GM12878 (cell line): ENCODE measurements around the gene SSC4D. TPM values are rescaled to one million over a fixed set of nuclear protein-coding genes. Genes with fewer than 3 reads are reported as not detected.
A peak's percentile ranks its signal among the peaks of the same experiment; 100 is the strongest.

Experiments
- ATAC-seq: fragments of 200-7000 bp; cut with Tn5 transposase; 3 replicates; pipeline ENCODE4 v1.9.1; 2020; ENCODE audit warnings: mild to moderate bottlenecking, moderate library complexity
- BruUV-seq: library from RNA; stranded (reverse); fragments of 400-500 nt; replicated peaks from 2 replicates; lab custom pipeline; 2021; lab: Mats Ljungman, UMichigan
- CTCF ChIA-PET: fragments of 300-600 bp; sonication (Branson Sonifier 250); formaldehyde crosslinking; extraction: SDS; loops from one replicate; lab custom pipeline; 2021; ENCODE audit warnings: inconsistent platforms; lab: Yijun Ruan, JAX
- POLR2A ChIA-PET: fragments of 350-600 bp; formaldehyde crosslinking; extraction: SDS; loops from one replicate; lab custom pipeline; 2021; ENCODE audit warnings: inconsistent platforms; lab: Charles Lee
- RAD21 ChIA-PET: fragments of 300-600 bp; sonication (Branson Sonifier 250); formaldehyde crosslinking; loops from one replicate; lab custom pipeline; 2023; ENCODE audit warnings: antibody characterized with exemption; ENCODE audit not compliant: unreplicated experiment; lab: Charles Lee
- SMC1A ChIA-PET: fragments of 300-600 bp; sonication (Branson Sonifier 250); formaldehyde crosslinking; loops from one replicate; lab custom pipeline; 2023; ENCODE audit not compliant: unreplicated experiment, uncharacterized antibody; lab: Charles Lee
- DNase-seq: peaks from one replicate; pipeline ENCODE4 v3.0.0-alpha.2; 2011; ENCODE audit warnings: low read depth, low spot score
- FAIRE-seq: peaks from 3 replicates; lab custom pipeline; 2011; peaks lifted over from hg19 to GRCh38; lab: Jason Lieb, UNC
- H2AFZ ChIP-seq: 2 replicates; pipeline ENCODE4 v1.6.0; 2011; ENCODE audit warnings: low read depth, low read length, control low read depth; ENCODE audit not compliant: control insufficient read depth
- H3K27ac ChIP-seq: 2 replicates; pipeline ENCODE4 v1.5.1; 2011; ENCODE audit warnings: control low read depth; ENCODE audit not compliant: control insufficient read depth, insufficient read depth
- H3K27me3 ChIP-seq, 2 experiments: replicated peaks in 1 of 2; 2 replicates each; pipeline versions ENCODE4 v1.6.0 to v1.6.1; 2011; ENCODE audit warnings: low read length in 1 of 2; ENCODE audit not compliant: control insufficient read depth in 2 of 2, insufficient read depth in 2 of 2
- H3K36me3 ChIP-seq, 2 experiments: 2 replicates each; pipeline ENCODE4 v1.5.1; 2011; ENCODE audit warnings: low read length in 1 of 2; ENCODE audit not compliant: control insufficient read depth in 2 of 2, insufficient read depth in 2 of 2
- H3K4me1 ChIP-seq: 2 replicates; pipeline ENCODE4 v1.6.1; 2011; ENCODE audit warnings: mild to moderate bottlenecking, low read length, moderate library complexity, mixed read lengths; ENCODE audit not compliant: control insufficient read depth, insufficient read depth
- H3K4me2 ChIP-seq: 2 replicates; pipeline ENCODE4 v1.6.0; 2011; ENCODE audit warnings: control low read depth; ENCODE audit not compliant: control insufficient read depth, insufficient read depth
- H3K4me3 ChIP-seq: fragments of 200-600 bp; sonication (generic); 2 replicates; pipeline ENCODE4 v1.5.1; 2016
- H3K79me2 ChIP-seq: 2 replicates; pipeline ENCODE4 v1.6.0; 2011; ENCODE audit warnings: low read length; ENCODE audit not compliant: control insufficient read depth, insufficient read depth
- H3K9ac ChIP-seq: 2 replicates; pipeline ENCODE4 v1.8.0; 2011; ENCODE audit warnings: low read length, control low read depth, mixed read lengths; ENCODE audit not compliant: control insufficient read depth, insufficient read depth
- H3K9me3 ChIP-seq: replicated peaks from 3 replicates; pipeline ENCODE4 v1.5.1; 2011; ENCODE audit warnings: mild to moderate bottlenecking, low read length; ENCODE audit not compliant: control insufficient read depth, insufficient read depth
- H4K20me1 ChIP-seq: 2 replicates; pipeline ENCODE4 v1.6.0; 2011; ENCODE audit not compliant: control insufficient read depth, insufficient read depth
- BACH1 ChIP-seq: fragments of 450-650 bp; IDR thresholded peaks from 2 replicates; pipeline ENCODE4 v1.6.1; 2017; ENCODE audit warnings: mild to moderate bottlenecking, borderline replicate concordance
- POLR2AphosphoS5 ChIP-seq: IDR thresholded peaks from 2 replicates; pipeline ENCODE4 v1.6.1; 2011; ENCODE audit warnings: mild to moderate bottlenecking, low read length, inconsistent platforms
- RBBP5 ChIP-seq: fragments of 200-600 bp; sonication (generic); conservative IDR thresholded peaks from 2 replicates; pipeline ENCODE4 v1.6.1; 2016
- SMC3 ChIP-seq: IDR thresholded peaks from 2 replicates; pipeline ENCODE4 v1.6.1; 2011; ENCODE audit warnings: low read length, improper control_type of control experiment, borderline replicate concordance
- SP1 ChIP-seq: IDR thresholded peaks from one replicate; pipeline ENCODE4 v1.6.1; 2011; ENCODE audit warnings: low read depth, low read length
- WGBS: methylation state at CpG from one replicate; pipeline ENCODE4 v1.1.6; 2016; ENCODE audit warnings: low lambda C conversion rate; ENCODE audit not compliant: insufficient replicate concordance, insufficient coverage; ENCODE audit errors: missing lambda C conversion rate; 5-methylcytosine and 5-hydroxymethylcytosine counted together
- in situ Hi-C: fragments of 300-500 bp; cut with MboI; formaldehyde crosslinking; loops from 9 replicates; pipeline ENCODE4 v1.14.3; 2018; ENCODE audit warnings: mixed read lengths
- intact Hi-C: fragments of 100-400 bp; cut with micrococcal nuclease; formaldehyde crosslinking; loops from one replicate; pipeline ENCODE4 v1.14.2; 2022; ENCODE audit not compliant: unreplicated experiment
- polyA plus RNA-seq, 11 experiments: library from polyadenylated mRNA; depleted of rRNA in 4 of 11; unstranded in 6 of 11; stranded (reverse) in 5 of 11; fragments of >200 nt; fragmentation: Nextera tagmentation in 4 of 11; fragmentation: Illumina TruSeq in 1 of 11; extraction: Ambion mirVana in 4 of 11; extraction: Trizol in 1 of 11; gene quantifications; 1 replicate in 1 of 11; 2 replicates in 10 of 11; pipeline versions ENCODE4 v1.2.1 to v1.2.3, GENCODE V29; 2011 to 2016; ENCODE audit warnings: inconsistent platforms in 2 of 11, missing spikeins in 2 of 11, low read depth in 1 of 11
- total RNA-seq, 4 experiments: library from RNA; depleted of rRNA in 3 of 4; stranded (reverse); fragments of >200 nt in 3 of 4; fragmentation: Illumina TruSeq in 1 of 4; extraction: Trizol in 1 of 4; gene quantifications; 2 replicates each; pipeline versions ENCODE4 v1.2.1 to v1.2.3, GENCODE V29; 2013 to 2021

SSC4D gene
- total and polyA plus RNA-seq, 10 of the 15 experiments (the other 5 are each of a cell fraction or from before 2014, with no cell fraction given), result 0.08 to 0.79 (median 0.25) TPM; not detected in 1

DNA sequence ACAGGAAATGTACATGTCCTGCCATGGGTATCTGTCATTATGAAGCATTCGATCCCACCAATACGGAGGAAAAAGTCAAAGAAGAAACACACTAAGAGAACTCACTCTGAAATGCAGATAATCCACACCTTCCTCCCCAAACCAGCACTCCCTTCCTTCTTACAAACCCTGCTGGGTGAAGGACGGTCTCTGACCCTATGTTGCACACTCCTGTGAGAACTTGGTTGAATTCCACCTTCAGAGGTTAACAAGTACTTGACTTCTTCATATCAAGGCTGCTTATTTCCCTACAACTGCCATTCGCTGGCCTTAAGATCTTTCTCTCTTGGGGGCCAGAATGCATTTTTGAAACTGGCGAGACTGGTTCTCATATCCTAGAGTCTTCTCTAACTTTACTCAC lies 67.3 kb downstream of the SSC4D start:
- DNase-seq, result no peak
- no peak overlapping the region for H3K4me2 ChIP-seq
- H3K9me3 ChIP-seq, result no peaks in the 10 kb centered on the region
- ChIA-PET POLR2A (interaction anchor here (1.0 kb wide), 1 partner anchor 16 kb away, joined by 5 read pairs; no protein-coding TSS in a partner anchor), CTCF (interaction anchor here (1.5 kb wide), 1 partner anchor 9 kb away, joined by 4 read pairs; no protein-coding TSS in a partner anchor), SMC1A (interaction anchor here (0.7 kb wide), 1 partner anchor 10 kb away, joined by 3 read pairs; no protein-coding TSS in a partner anchor), RAD21 (no interaction called here)
- no peak overlapping the region for H3K9ac ChIP-seq
- H2AFZ ChIP-seq, result no peak overlapping the region
- no peak for TF ChIP-seq RBBP5
- no peak for TF ChIP-seq SP1
- TF ChIP-seq POLR2AphosphoS5, result peak; percentile 47; the same call in 1 of the 2 replicates
- no peak for TF ChIP-seq BACH1
- BruUV-seq, result no TSS peak
- WGBS, result 95% methylated on average over 5 of the region's 5 CpGs
- H3K79me2 ChIP-seq, result peaks cover 67% of the 10 kb centered on the region
- peaks cover 16% of the 10 kb centered on the region for H4K20me1 ChIP-seq
- H3K36me3 ChIP-seq, result peaks cover 25 to 44% of the 10 kb centered on the region in 2 experiments
- no peak overlapping the region for H3K4me3 ChIP-seq
- H3K4me1 ChIP-seq, result no peaks in the 10 kb centered on the region; the same call in 1 of the 2 replicates
- FAIRE-seq, result peak; percentile 7
- intact Hi-C loops, result no loop called here
- ATAC-seq, result no peak
- in situ Hi-C loops, result no loop called here
- H3K27me3 ChIP-seq, result no peaks in the 10 kb centered on the region
- no peak overlapping the region for H3K27ac ChIP-seq

DNA sequence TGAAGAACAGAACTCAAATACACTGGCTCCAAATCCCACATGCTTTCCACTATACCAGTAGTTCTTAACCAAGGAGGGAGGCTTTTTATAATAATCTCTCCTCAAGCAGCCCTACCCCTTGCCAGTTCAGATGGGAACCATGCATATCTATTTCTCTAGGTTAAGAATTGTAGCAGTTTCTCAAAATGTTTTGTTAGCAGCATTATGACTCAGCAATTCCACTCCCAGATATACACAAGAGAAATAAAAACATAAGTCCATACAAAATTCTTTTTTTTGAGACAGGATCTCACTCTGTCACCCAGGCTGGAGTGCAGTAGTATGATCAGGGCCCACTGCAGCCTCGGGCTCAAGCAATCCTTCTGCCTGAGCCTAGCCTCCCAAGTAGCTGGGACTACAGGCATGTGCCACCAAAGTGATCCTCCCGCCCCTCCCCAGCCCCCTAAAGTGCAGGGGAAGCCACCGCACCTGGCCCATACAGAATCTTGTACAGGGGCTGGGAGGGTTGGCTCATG lies 68.8 kb downstream of the SSC4D start:
- DNase-seq (no peak), ATAC-seq (no peak; the same call in 2 of the 3 replicates), FAIRE-seq (no peak)
- peak; percentile 39; the same call in 1 of the 2 replicates for TF ChIP-seq BACH1
- no peak for TF ChIP-seq SMC3
- no peaks in the 10 kb centered on the region; the same call in 1 of the 2 replicates for H3K4me1 ChIP-seq
- ChIA-PET CTCF (interaction anchor here (0.6 kb wide), 1 partner anchor 391 kb away, joined by 3 read pairs; no protein-coding TSS in a partner anchor), RAD21 (interaction anchor here (0.9 kb wide), 1 partner anchor 13 kb away, joined by 3 read pairs; no protein-coding TSS in a partner anchor), POLR2A (no interaction called here), SMC1A (no interaction called here)
- peaks cover 10% of the 10 kb centered on the region for H4K20me1 ChIP-seq
- peaks cover 66% of the 10 kb centered on the region for H3K79me2 ChIP-seq
- WGBS, result 82% methylated on average over 3 of the region's 3 CpGs
- no peaks in the 10 kb centered on the region for H3K27me3 ChIP-seq
- in situ Hi-C loops (no loop called here), intact Hi-C loops (no loop called here)
- no peak overlapping the region for H3K9ac ChIP-seq
- H3K4me3 ChIP-seq, result no peak overlapping the region
- no peaks in the 10 kb centered on the region for H3K9me3 ChIP-seq
- no peak overlapping the region for H3K27ac ChIP-seq
- H3K4me2 ChIP-seq, result no peak overlapping the region
- no TSS peak for BruUV-seq
- no peak overlapping the region for H2AFZ ChIP-seq
- peaks cover 13 to 33% of the 10 kb centered on the region in 2 experiments for H3K36me3 ChIP-seq

Other genes starting within 250 kb of the SSC4D start
Only the 7 nearest of the 8 such genes appear.
- not detected in 2 replicates for gene SRRM3, start 207.8 kb downstream of the SSC4D start, total RNA-seq (2014; rRNA removed)
- gene SRRM3, start 207.8 kb downstream of the SSC4D start, total RNA-seq (2014; rRNA removed; fragmentation: Illumina TruSeq; extraction: Trizol), result not detected in 2 replicates
- 0.15 and 0.19 TPM in 2 replicates for gene SRRM3, start 207.8 kb downstream of the SSC4D start, total RNA-seq (2021)
- gene SRRM3, start 207.8 kb downstream of the SSC4D start, polyA plus RNA-seq (2011; rRNA removed), result 0.03 TPM in 1 of 2 replicates, not detected in the other
- 0.03 TPM in 1 of 2 replicates, not detected in the other for gene SRRM3, start 207.8 kb downstream of the SSC4D start, polyA plus RNA-seq (2014; fragmentation: Illumina TruSeq; extraction: Trizol)
- not detected for gene SRRM3, start 207.8 kb downstream of the SSC4D start, polyA plus RNA-seq (2014; fragmentation: Nextera tagmentation; extraction: Ambion mirVana)
- gene SRRM3, start 207.8 kb downstream of the SSC4D start, polyA plus RNA-seq (2014; rRNA removed), result not detected in 2 replicates
- gene SRRM3, start 207.8 kb downstream of the SSC4D start, polyA plus RNA-seq (2016; fragmentation: Nextera tagmentation; extraction: Ambion mirVana), result under 1 TPM in 1 of 2 experiments, not detected in 1; 0.06 TPM
- gene HSPB1, start 107.0 kb downstream of the SSC4D start, total RNA-seq (2014; rRNA removed), result 31.9 and 47.8 TPM in 2 replicates
- 35.4 and 41.2 TPM in 2 replicates for gene HSPB1, start 107.0 kb downstream of the SSC4D start, total RNA-seq (2014; rRNA removed; fragmentation: Illumina TruSeq; extraction: Trizol)
- 181 and 189 TPM in 2 replicates for gene HSPB1, start 107.0 kb downstream of the SSC4D start, total RNA-seq (2021)
- gene HSPB1, start 107.0 kb downstream of the SSC4D start, polyA plus RNA-seq (2011; rRNA removed), result 10.4 and 67.5 TPM in 2 replicates
- 1.4 and 41.6 TPM in 2 replicates for gene HSPB1, start 107.0 kb downstream of the SSC4D start, polyA plus RNA-seq (2014; fragmentation: Illumina TruSeq; extraction: Trizol)
- gene HSPB1, start 107.0 kb downstream of the SSC4D start, polyA plus RNA-seq (2014; fragmentation: Nextera tagmentation; extraction: Ambion mirVana), result 10 to 100 TPM; 13.7 to 56.5 TPM
- gene HSPB1, start 107.0 kb downstream of the SSC4D start, polyA plus RNA-seq (2014; rRNA removed), result 134 and 182 TPM in 2 replicates
- gene HSPB1, start 107.0 kb downstream of the SSC4D start, polyA plus RNA-seq (2016; fragmentation: Nextera tagmentation; extraction: Ambion mirVana), result 100 to 1,000 TPM; 279 to 297 TPM
- gene YWHAG, start 50.7 kb downstream of the SSC4D start, total RNA-seq (2014; rRNA removed), result 26.0 and 26.4 TPM in 2 replicates
- gene YWHAG, start 50.7 kb downstream of the SSC4D start, total RNA-seq (2014; rRNA removed; fragmentation: Illumina TruSeq; extraction: Trizol), result 77.4 and 79.7 TPM in 2 replicates
- gene YWHAG, start 50.7 kb downstream of the SSC4D start, total RNA-seq (2021), result 153 and 157 TPM in 2 replicates
- 59.6 and 75.1 TPM in 2 replicates for gene YWHAG, start 50.7 kb downstream of the SSC4D start, polyA plus RNA-seq (2011; rRNA removed)
- 125 and 130 TPM in 2 replicates for gene YWHAG, start 50.7 kb downstream of the SSC4D start, polyA plus RNA-seq (2014; fragmentation: Illumina TruSeq; extraction: Trizol)
- 10 to 100 TPM; 20.2 to 27.2 TPM for gene YWHAG, start 50.7 kb downstream of the SSC4D start, polyA plus RNA-seq (2014; fragmentation: Nextera tagmentation; extraction: Ambion mirVana)
- 55.4 and 61.8 TPM in 2 replicates for gene YWHAG, start 50.7 kb downstream of the SSC4D start, polyA plus RNA-seq (2014; rRNA removed)
- 10 to 100 TPM; 24.3 to 26.1 TPM for gene YWHAG, start 50.7 kb downstream of the SSC4D start, polyA plus RNA-seq (2016; fragmentation: Nextera tagmentation; extraction: Ambion mirVana)
- gene ZP3, start 15.3 kb upstream of the SSC4D start, total RNA-seq (2014; rRNA removed), result 3.0 and 5.2 TPM in 2 replicates
- gene ZP3, start 15.3 kb upstream of the SSC4D start, total RNA-seq (2014; rRNA removed; fragmentation: Illumina TruSeq; extraction: Trizol), result 2.7 and 3.3 TPM in 2 replicates
- gene ZP3, start 15.3 kb upstream of the SSC4D start, total RNA-seq (2021), result 2.2 and 3.0 TPM in 2 replicates
- 0.07 and 0.39 TPM in 2 replicates for gene ZP3, start 15.3 kb upstream of the SSC4D start, polyA plus RNA-seq (2011; rRNA removed)
- 1.6 and 3.0 TPM in 2 replicates for gene ZP3, start 15.3 kb upstream of the SSC4D start, polyA plus RNA-seq (2014; fragmentation: Illumina TruSeq; extraction: Trizol)
- gene ZP3, start 15.3 kb upstream of the SSC4D start, polyA plus RNA-seq (2014; fragmentation: Nextera tagmentation; extraction: Ambion mirVana), result 1 to 10 TPM; 2.0 to 5.1 TPM
- 0.90 and 2.0 TPM in 2 replicates for gene ZP3, start 15.3 kb upstream of the SSC4D start, polyA plus RNA-seq (2014; rRNA removed)
- 1 to 10 TPM; 1.6 to 2.9 TPM for gene ZP3, start 15.3 kb upstream of the SSC4D start, polyA plus RNA-seq (2016; fragmentation: Nextera tagmentation; extraction: Ambion mirVana)
- gene DTX2, start 52.0 kb upstream of the SSC4D start, total RNA-seq (2014; rRNA removed), result 8.1 and 14.3 TPM in 2 replicates
- gene DTX2, start 52.0 kb upstream of the SSC4D start, total RNA-seq (2014; rRNA removed; fragmentation: Illumina TruSeq; extraction: Trizol), result 5.0 and 5.9 TPM in 2 replicates
- gene DTX2, start 52.0 kb upstream of the SSC4D start, total RNA-seq (2021), result 21.9 and 31.0 TPM in 2 replicates
- gene DTX2, start 52.0 kb upstream of the SSC4D start, polyA plus RNA-seq (2011; rRNA removed), result 2.8 and 7.7 TPM in 2 replicates
- gene DTX2, start 52.0 kb upstream of the SSC4D start, polyA plus RNA-seq (2014; fragmentation: Illumina TruSeq; extraction: Trizol), result 1.1 and 5.9 TPM in 2 replicates
- 1 to 10 TPM in 1 of 2 experiments, under 1 TPM in 1; 0.14 to 1.2 TPM for gene DTX2, start 52.0 kb upstream of the SSC4D start, polyA plus RNA-seq (2014; fragmentation: Nextera tagmentation; extraction: Ambion mirVana)
- gene DTX2, start 52.0 kb upstream of the SSC4D start, polyA plus RNA-seq (2014; rRNA removed), result 14.2 and 19.5 TPM in 2 replicates
- gene DTX2, start 52.0 kb upstream of the SSC4D start, polyA plus RNA-seq (2016; fragmentation: Nextera tagmentation; extraction: Ambion mirVana), result 10 to 100 TPM; 17.3 TPM
- gene UPK3B, start 100.9 kb upstream of the SSC4D start, total RNA-seq (2014; rRNA removed), result 0.71 TPM in 1 of 2 replicates, not detected in the other
- 0.18 and 0.27 TPM in 2 replicates for gene UPK3B, start 100.9 kb upstream of the SSC4D start, total RNA-seq (2014; rRNA removed; fragmentation: Illumina TruSeq; extraction: Trizol)
- 0.72 and 1.3 TPM in 2 replicates for gene UPK3B, start 100.9 kb upstream of the SSC4D start, total RNA-seq (2021)
- gene UPK3B, start 100.9 kb upstream of the SSC4D start, polyA plus RNA-seq (2011; rRNA removed), result 0.16 TPM in 1 of 2 replicates, not detected in the other
- not detected in 2 replicates for gene UPK3B, start 100.9 kb upstream of the SSC4D start, polyA plus RNA-seq (2014; fragmentation: Illumina TruSeq; extraction: Trizol)
- not detected for gene UPK3B, start 100.9 kb upstream of the SSC4D start, polyA plus RNA-seq (2014; fragmentation: Nextera tagmentation; extraction: Ambion mirVana)
- not detected in 2 replicates for gene UPK3B, start 100.9 kb upstream of the SSC4D start, polyA plus RNA-seq (2014; rRNA removed)
- under 1 TPM; 0.26 to 0.35 TPM for gene UPK3B, start 100.9 kb upstream of the SSC4D start, polyA plus RNA-seq (2016; fragmentation: Nextera tagmentation; extraction: Ambion mirVana)
- not detected in 2 replicates for gene SPDYE16, start 133.6 kb upstream of the SSC4D start, total RNA-seq (2014; rRNA removed)
- gene SPDYE16, start 133.6 kb upstream of the SSC4D start, total RNA-seq (2014; rRNA removed; fragmentation: Illumina TruSeq; extraction: Trizol), result 0.18 and 0.22 TPM in 2 replicates
- 0.26 TPM in 1 of 2 replicates, not detected in the other for gene SPDYE16, start 133.6 kb upstream of the SSC4D start, total RNA-seq (2021)
- 0.05 and 0.10 TPM in 2 replicates for gene SPDYE16, start 133.6 kb upstream of the SSC4D start, polyA plus RNA-seq (2011; rRNA removed)
- 0.07 TPM in 1 of 2 replicates, not detected in the other for gene SPDYE16, start 133.6 kb upstream of the SSC4D start, polyA plus RNA-seq (2014; fragmentation: Illumina TruSeq; extraction: Trizol)
- under 1 TPM; 0.04 to 0.05 TPM for gene SPDYE16, start 133.6 kb upstream of the SSC4D start, polyA plus RNA-seq (2014; fragmentation: Nextera tagmentation; extraction: Ambion mirVana)
- 0.03 and 0.04 TPM in 2 replicates for gene SPDYE16, start 133.6 kb upstream of the SSC4D start, polyA plus RNA-seq (2014; rRNA removed)
- under 1 TPM; 0.67 to 0.92 TPM for gene SPDYE16, start 133.6 kb upstream of the SSC4D start, polyA plus RNA-seq (2016; fragmentation: Nextera tagmentation; extraction: Ambion mirVana)